HG03558 (cell line): Measurements from ENCODE around the gene LRRC27.
"Not testable (repeated sequence)": the region's sequence is repeated elsewhere in the genome, so short reads cannot be mapped to it uniquely, and the experiment has no call there.

ENCODE experiments used
- ATAC-seq: cut with Tn5 transposase; IDR thresholded peaks from one replicate; pipeline ENCODE4 v1.9.1; 2021; ENCODE audit warnings: moderate number of reproducible peaks; ENCODE audit not compliant: unreplicated experiment; ENCODE audit errors: extremely low read depth

The LRRC27 gene

GRCh38 chr10:132369636-132370185 lies 37.7 kb downstream of the LRRC27 start:
- ATAC-seq = no peak

DNA sequence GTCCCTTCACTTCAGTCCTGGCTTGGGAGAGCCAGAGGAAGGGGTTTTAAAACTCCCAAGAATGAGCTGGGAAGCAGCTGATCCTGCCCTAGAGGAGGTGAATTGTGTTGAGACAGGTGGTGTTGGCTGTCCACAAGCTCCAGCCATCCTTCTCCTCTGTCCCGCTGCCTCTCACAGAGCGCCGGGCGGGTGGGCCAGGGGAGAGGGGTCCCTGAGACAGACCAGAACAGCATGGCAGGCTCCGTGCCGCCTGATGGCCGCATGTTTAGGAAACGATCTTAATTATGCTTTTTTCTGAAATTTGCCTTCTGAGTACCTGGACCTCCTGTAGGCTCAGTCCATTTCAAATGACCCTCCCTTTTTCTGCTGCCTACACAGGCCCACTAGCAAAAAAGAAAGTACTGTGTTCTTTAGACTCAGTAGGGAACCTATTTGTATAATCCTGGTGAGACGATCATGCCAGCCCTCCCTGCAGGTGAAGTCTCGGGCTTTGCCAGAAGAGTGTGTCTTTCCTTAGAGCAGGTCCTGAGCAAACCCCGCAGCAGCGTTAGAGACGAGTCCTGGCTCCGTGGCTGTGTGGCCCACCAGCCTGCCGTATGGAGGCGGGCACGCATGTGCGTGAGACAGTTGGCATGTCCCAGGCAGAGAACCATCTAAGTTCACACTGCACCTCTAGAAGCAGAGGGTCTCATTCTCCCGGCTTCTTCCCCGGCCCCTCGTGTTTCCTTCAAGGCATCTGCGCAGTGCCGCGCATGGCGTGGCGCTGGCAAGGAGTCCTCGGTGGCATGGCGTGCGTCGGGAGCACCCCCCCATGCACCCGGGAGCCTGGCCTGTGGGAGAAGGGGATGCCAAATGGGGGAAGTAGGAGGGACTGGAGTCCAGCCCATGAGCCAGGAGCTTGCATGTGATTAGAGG lies 38.7 kb downstream of the LRRC27 start:
- no peak for ATAC-seq

DNA sequence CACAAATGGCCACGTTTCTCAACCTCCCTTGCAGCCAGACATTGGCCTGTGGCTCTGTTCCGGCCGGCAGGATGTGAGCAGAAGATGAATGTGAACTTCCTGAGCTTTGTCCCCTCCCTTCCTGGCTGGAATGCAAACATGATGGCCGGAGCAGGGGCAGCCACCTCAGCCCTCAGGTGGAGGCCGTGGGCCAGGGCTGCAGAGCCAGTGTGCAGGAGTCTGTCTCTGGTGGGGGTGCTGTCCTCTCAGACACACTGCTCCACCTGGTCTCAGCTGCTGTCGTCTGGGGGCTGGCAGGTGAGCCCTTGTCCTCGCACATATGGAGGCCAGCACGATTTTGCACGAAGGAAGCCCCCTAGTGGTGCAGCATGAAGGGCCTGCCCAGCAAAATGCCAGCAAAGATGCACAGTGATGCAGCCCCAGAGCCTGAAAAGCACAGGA lies 39.7 kb downstream of the LRRC27 start:
- ATAC-seq = no peak

GRCh38 chr10:132372516-132373095 lies 40.6 kb downstream of the LRRC27 start:
- ATAC-seq = no peak

- no peak for ATAC-seq
Observed at GRCh38 chr10:132373241-132373955, 41.4 kb downstream of the LRRC27 start.

- ATAC-seq = no peak
Observed at GRCh38 chr10:132374176-132374575, 42.2 kb downstream of the LRRC27 start.

DNA sequence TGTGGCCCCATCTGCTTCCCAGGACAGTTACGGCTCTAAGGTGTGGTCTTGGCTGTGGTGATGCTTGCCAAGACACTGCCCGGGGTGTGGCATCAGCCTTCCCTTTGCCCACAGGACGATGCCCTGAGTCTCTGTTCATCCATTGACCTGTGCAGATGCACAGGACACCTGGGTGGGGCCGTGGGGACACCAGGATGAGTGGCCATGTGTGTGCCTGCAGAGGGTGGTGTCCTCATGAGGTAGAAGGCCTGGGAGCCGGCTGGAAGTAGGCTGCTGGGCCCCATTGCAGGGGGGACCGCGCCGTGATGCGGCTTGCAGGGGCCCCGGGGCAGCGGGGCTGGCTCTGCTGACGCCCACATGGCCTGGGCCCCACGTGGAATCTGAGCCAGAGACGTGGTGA lies 42.6 kb downstream of the LRRC27 start:
- no peak for ATAC-seq

DNA sequence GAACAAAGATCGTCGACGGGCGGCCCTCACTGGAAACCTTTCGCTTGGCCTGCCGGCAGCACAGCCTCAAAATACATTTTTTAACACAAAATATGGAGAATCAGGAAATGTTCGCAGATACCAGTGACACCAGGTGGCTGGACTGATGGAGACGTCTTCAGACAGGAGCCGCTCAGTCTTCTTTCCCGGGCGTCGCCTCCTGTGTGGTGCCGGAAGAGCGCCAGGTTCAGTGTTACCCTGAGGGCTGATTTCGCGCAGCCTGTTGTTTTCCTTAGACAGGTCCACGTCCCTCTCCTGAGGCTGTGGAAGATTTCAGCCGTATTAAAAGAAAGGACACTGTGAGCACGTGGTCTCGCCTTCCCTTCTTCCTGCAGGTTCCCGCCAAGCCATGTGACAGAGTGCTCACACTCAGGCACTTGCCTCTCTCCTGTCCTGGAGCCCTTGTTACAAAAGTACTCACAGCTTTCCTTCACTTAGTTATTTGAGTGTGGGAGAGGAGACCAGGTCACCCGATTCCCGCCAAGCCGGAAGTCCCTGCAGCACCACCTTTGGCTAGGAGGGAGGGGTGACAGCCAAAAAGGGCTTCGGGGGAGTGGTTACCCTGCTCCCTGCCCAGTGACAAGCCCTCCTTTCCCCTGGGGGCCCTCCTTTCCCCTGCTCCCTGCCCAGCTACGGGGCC lies 43.3 kb downstream of the LRRC27 start:
- ATAC-seq = no peak

- ATAC-seq = no peak
Observed at GRCh38 chr10:132375795-132376297, 43.9 kb downstream of the LRRC27 start.

- ATAC-seq = no peak
Observed at GRCh38 chr10:132376394-132376851, 44.4 kb downstream of the LRRC27 start.

- ATAC-seq = no peak
Observed at GRCh38 chr10:132377326-132377725, 45.3 kb downstream of the LRRC27 start.

- not testable (repeated sequence) for ATAC-seq
Observed at GRCh38 chr10:132379026-132379425, 47.0 kb downstream of the LRRC27 start.

- not testable (repeated sequence) for ATAC-seq
Observed at GRCh38 chr10:132380986-132381385, 49.0 kb downstream of the LRRC27 start.

DNA sequence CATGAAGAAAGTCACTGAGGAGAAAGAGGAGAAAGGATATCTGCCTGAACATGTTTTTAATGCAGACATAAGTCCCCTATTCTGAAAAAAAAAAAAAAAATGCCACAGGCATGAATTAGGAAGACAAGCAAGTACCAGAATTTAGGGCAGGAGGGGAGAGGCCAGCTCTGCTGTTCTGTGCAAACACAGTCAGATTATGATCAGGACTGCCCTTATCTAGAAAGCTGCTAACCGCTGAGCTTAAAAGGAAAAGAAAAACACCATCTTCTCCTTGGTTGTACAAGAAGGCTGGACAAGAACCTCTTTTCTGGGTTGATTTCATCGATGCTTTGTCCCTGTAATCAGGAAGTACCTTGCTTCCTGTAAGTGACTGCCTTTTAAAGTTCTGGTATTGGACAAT lies 49.7 kb downstream of the LRRC27 start:
- no peak for ATAC-seq

DNA sequence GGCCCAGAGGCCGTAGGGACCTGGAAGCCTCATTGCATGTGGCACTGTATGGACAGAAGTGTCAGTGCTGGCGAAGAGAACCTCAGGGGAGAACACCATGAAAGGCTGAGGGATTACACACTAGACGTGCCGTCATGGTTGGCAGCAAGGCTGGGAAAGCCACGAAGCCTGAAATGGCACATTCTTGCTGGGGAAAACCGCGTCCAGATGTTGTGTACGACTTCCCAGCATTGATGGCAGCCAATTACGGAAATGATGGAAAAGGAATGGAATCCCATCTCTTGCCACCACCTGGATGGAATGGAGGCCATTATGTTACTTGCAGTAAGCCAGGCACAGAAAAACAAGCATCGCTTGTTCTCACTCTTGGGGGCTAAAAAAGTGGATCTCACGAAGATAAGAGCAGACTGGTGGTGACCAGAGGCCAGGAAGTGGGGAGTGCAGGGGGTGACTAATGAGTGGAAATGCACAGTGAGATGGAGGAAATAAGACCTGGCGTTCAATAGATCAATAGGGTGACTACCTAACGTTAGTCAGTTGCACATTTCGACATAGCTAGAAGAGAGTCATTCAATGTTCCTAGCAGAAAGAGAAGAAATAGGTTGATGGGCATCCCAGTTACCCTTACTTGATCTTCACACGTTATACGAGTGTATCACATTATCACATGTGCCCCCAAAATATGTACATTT lies 50.4 kb downstream of the LRRC27 start:
- no peak for ATAC-seq

GRCh38 chr10:132383101-132383500 lies 51.1 kb downstream of the LRRC27 start:
- ATAC-seq = no peak

- ATAC-seq = no peak
Observed at GRCh38 chr10:132383751-132384196, 51.8 kb downstream of the LRRC27 start.

- no peak for ATAC-seq
Observed at GRCh38 chr10:132384618-132385388, 52.8 kb downstream of the LRRC27 start.

DNA sequence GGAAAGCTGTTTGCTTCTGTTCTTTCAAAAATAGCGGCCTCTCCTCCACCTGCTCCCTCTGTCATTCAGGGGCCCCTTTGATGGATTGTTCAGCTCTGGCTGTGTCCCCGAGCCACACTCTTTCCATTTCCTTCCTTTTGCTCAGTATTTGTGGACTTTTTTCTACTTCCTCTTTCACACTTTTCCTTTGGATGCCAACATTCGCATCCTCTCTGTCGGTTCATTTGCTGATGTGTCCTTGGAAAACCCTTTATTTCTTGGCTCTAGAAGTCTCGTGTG lies 53.3 kb downstream of the LRRC27 start:
- ATAC-seq = no peak
